ENCODE results near the gene SP4. TPM values are rescaled to one million over a fixed set of nuclear protein-coding genes. Genes with fewer than 3 reads are reported as not detected.
"Not testable (repeated sequence)": the region's sequence is repeated elsewhere in the genome, so short reads cannot be mapped to it uniquely, and the experiment has no call there.

The SP4 gene
- total RNA-seq, 1 experiment from 2014 or later: 9.3 TPM

- Histone ChIP-seq H3K4me3 (ENCODE audit: low read depth, low read length, poor library complexity, severe bottlenecking) (no peak overlapping the region), H3K36me3 (ENCODE audit: insufficient read depth, low read length, poor library complexity, severe bottlenecking) (no peaks in the 10 kb centered on the region), H3K27me3 (replicated peaks; ENCODE audit: insufficient read depth, low read depth, low read length, poor library complexity) (peaks cover 3% of the 10 kb centered on the region), H3K4me1 (ENCODE audit: insufficient read depth, low read length, poor library complexity, severe bottlenecking) (no peaks in the 10 kb centered on the region), H3K27ac (ENCODE audit: low read depth, low read length, poor library complexity, severe bottlenecking) (no peak overlapping the region), H3K9me3 (ENCODE audit: low read depth, low read length, poor library complexity, severe bottlenecking) (no peaks in the 10 kb centered on the region)
- ChIA-PET POLR2A (ENCODE audit: low non-redundant PET) (no interaction called here), CTCF (no interaction called here)
- intact Hi-C loops (cut with micrococcal nuclease; ENCODE audit: unreplicated experiment): loop anchor here (5.0 kb wide), 1 partner anchor 476 kb away; no protein-coding TSS in a partner anchor
- peak; percentile 60 for TF ChIP-seq CTCF (conservative IDR thresholded peaks at IDR 0.05; ENCODE audit: low read depth, low read length)
- no peak for TF ChIP-seq EZH2 (IDR thresholded peaks at IDR 0.05; ENCODE audit: borderline replicate concordance, low read depth, low read length, poor library complexity, severe bottlenecking)
- no TSS peak for BruUV-seq (replicated peaks)
- peak; percentile 29 for DNase-seq (ENCODE audit: low spot score)
Observed at GRCh38 chr7:21526007-21526406, 98.1 kb downstream of the SP4 start.

- Histone ChIP-seq H3K4me3 (ENCODE audit: low read depth, low read length, poor library complexity, severe bottlenecking) (no peak overlapping the region), H3K36me3 (ENCODE audit: insufficient read depth, low read length, poor library complexity, severe bottlenecking) (no peaks in the 10 kb centered on the region), H3K4me1 (ENCODE audit: insufficient read depth, low read length, poor library complexity, severe bottlenecking) (no peaks in the 10 kb centered on the region), H3K9me3 (ENCODE audit: low read depth, low read length, poor library complexity, severe bottlenecking) (no peaks in the 10 kb centered on the region), H3K27me3 (replicated peaks; ENCODE audit: insufficient read depth, low read depth, low read length, poor library complexity) (peaks cover 3% of the 10 kb centered on the region), H3K27ac (ENCODE audit: low read depth, low read length, poor library complexity, severe bottlenecking) (no peak overlapping the region)
- no peak for DNase-seq (ENCODE audit: low spot score)
- intact Hi-C loops (cut with micrococcal nuclease; ENCODE audit: unreplicated experiment): loop anchor here (5.0 kb wide), 1 partner anchor 476 kb away; no protein-coding TSS in a partner anchor
- CTCF ChIA-PET: no interaction called here
- no TSS peak for BruUV-seq (replicated peaks)
- TF ChIP-seq CTCF (conservative IDR thresholded peaks at IDR 0.05; ENCODE audit: low read depth, low read length) (no peak), EZH2 (IDR thresholded peaks at IDR 0.05; ENCODE audit: borderline replicate concordance, low read depth, low read length, poor library complexity, severe bottlenecking) (no peak)
- POLR2A ChIA-PET (ENCODE audit: low non-redundant PET): no interaction called here
Observed at GRCh38 chr7:21526448-21526847, 98.6 kb downstream of the SP4 start.

- H3K27ac ChIP-seq (ENCODE audit: low read depth, low read length, poor library complexity, severe bottlenecking); H3K9me3 ChIP-seq (ENCODE audit: low read depth, low read length, poor library complexity, severe bottlenecking); intact Hi-C loops (cut with micrococcal nuclease; ENCODE audit: unreplicated experiment); DNase-seq (ENCODE audit: low spot score); H3K27me3 ChIP-seq (replicated peaks; ENCODE audit: insufficient read depth, low read depth, low read length, poor library complexity); H3K4me1 ChIP-seq (ENCODE audit: insufficient read depth, low read length, poor library complexity, severe bottlenecking); H3K36me3 ChIP-seq (ENCODE audit: insufficient read depth, low read length, poor library complexity, severe bottlenecking); POLR2A ChIA-PET (ENCODE audit: low non-redundant PET); H3K4me3 ChIP-seq (ENCODE audit: low read depth, low read length, poor library complexity, severe bottlenecking); CTCF ChIA-PET; BruUV-seq (replicated peaks): not testable (repeated sequence)
Observed at GRCh38 chr7:21532485-21532884, 104.6 kb downstream of the SP4 start.

- H3K9me3 ChIP-seq (ENCODE audit: low read depth, low read length, poor library complexity, severe bottlenecking); H3K36me3 ChIP-seq (ENCODE audit: insufficient read depth, low read length, poor library complexity, severe bottlenecking); POLR2A ChIA-PET (ENCODE audit: low non-redundant PET); CTCF ChIA-PET; BruUV-seq (replicated peaks); H3K27me3 ChIP-seq (replicated peaks; ENCODE audit: insufficient read depth, low read depth, low read length, poor library complexity); DNase-seq (ENCODE audit: low spot score); H3K27ac ChIP-seq (ENCODE audit: low read depth, low read length, poor library complexity, severe bottlenecking); intact Hi-C loops (cut with micrococcal nuclease; ENCODE audit: unreplicated experiment); H3K4me3 ChIP-seq (ENCODE audit: low read depth, low read length, poor library complexity, severe bottlenecking); H3K4me1 ChIP-seq (ENCODE audit: insufficient read depth, low read length, poor library complexity, severe bottlenecking): not testable (repeated sequence)
Observed at GRCh38 chr7:21533646-21534045, 105.8 kb downstream of the SP4 start.

GRCh38 chr7:21536445-21537118 lies 108.7 kb downstream of the SP4 start:
- H3K27me3 ChIP-seq (replicated peaks; ENCODE audit: insufficient read depth, low read depth, low read length, poor library complexity): peaks cover 36% of the 10 kb centered on the region
- POLR2A ChIA-PET (ENCODE audit: low non-redundant PET); CTCF ChIA-PET; H3K27ac ChIP-seq (ENCODE audit: low read depth, low read length, poor library complexity, severe bottlenecking); H3K36me3 ChIP-seq (ENCODE audit: insufficient read depth, low read length, poor library complexity, severe bottlenecking); intact Hi-C loops (cut with micrococcal nuclease; ENCODE audit: unreplicated experiment); DNase-seq (ENCODE audit: low spot score); H3K9me3 ChIP-seq (ENCODE audit: low read depth, low read length, poor library complexity, severe bottlenecking); H3K4me1 ChIP-seq (ENCODE audit: insufficient read depth, low read length, poor library complexity, severe bottlenecking); H3K4me3 ChIP-seq (ENCODE audit: low read depth, low read length, poor library complexity, severe bottlenecking); BruUV-seq (replicated peaks): not testable (repeated sequence)
